A549 (cell line): ENCODE results near the gene RPP25L.

Experiments
- CBX8 ChIP-seq: fragments of 200-600 bp; sonication (generic); IDR thresholded peaks from 2 replicates; pipeline ENCODE4 v1.6.1; 2016
- ESRRA ChIP-seq: fragments of 150-350 bp; IDR thresholded peaks from 2 replicates; pipeline ENCODE4 v1.6.1; 2014; ENCODE audit warnings: mild to moderate bottlenecking, low read length, borderline replicate concordance
- JUN ChIP-seq, 2 experiments: fragments of >200 bp; sonication (Bioruptor Twin); formaldehyde crosslinking; IDR thresholded peaks; 2 replicates in 1 of 2; 3 replicates in 1 of 2; pipeline ENCODE4 v1.6.1; 2016 to 2017
- RFX5 ChIP-seq: fragments of 450-650 bp; IDR thresholded peaks from 2 replicates; pipeline ENCODE4 v1.7.1; 2014; ENCODE audit warnings: antibody characterized with exemption, mild to moderate bottlenecking, moderate library complexity
- SMC3 ChIP-seq: fragments of >200 bp; sonication (Bioruptor Twin); formaldehyde crosslinking; IDR thresholded peaks from 3 replicates; pipeline ENCODE4 v1.6.1; 2018; ENCODE audit warnings: inconsistent platforms
- TF ChIP-seq, protein P1 (sequence below): fragments of >200 bp; sonication (Bioruptor Twin); formaldehyde crosslinking; IDR thresholded peaks from 3 replicates; pipeline ENCODE4 v1.5.1; 2016
- TF ChIP-seq, protein P2 (sequence below): IDR thresholded peaks from 2 replicates; pipeline ENCODE4 v1.6.1; 2012
- TF ChIP-seq, protein P3 (sequence below): fragments of 150-350 bp; IDR thresholded peaks from 2 replicates; pipeline ENCODE4 v1.6.1; 2014; ENCODE audit warnings: low read depth, mild to moderate bottlenecking, low read length

DNA sequence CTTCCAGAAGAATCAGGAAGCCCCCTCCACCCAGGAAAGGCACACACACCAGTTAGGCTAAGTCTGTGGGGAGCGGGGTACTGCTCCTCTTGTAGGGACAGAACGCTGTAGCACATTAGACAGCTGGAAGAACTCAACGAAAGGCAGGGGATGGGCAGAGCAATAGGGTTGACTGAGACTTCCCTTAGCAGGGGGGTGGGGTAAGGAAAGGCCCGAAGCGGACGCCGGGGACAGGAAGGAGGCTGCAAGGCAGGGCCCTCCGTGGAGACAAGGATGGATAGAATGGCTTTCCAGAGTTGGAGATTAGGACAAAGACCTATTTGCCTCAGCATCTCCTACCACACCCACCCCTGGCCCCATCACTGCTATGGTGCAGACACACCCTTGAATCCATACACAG lies 36.7 kb downstream of the RPP25L start:
- TF ChIP-seq, protein P1, sequence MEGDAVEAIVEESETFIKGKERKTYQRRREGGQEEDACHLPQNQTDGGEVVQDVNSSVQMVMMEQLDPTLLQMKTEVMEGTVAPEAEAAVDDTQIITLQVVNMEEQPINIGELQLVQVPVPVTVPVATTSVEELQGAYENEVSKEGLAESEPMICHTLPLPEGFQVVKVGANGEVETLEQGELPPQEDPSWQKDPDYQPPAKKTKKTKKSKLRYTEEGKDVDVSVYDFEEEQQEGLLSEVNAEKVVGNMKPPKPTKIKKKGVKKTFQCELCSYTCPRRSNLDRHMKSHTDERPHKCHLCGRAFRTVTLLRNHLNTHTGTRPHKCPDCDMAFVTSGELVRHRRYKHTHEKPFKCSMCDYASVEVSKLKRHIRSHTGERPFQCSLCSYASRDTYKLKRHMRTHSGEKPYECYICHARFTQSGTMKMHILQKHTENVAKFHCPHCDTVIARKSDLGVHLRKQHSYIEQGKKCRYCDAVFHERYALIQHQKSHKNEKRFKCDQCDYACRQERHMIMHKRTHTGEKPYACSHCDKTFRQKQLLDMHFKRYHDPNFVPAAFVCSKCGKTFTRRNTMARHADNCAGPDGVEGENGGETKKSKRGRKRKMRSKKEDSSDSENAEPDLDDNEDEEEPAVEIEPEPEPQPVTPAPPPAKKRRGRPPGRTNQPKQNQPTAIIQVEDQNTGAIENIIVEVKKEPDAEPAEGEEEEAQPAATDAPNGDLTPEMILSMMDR, result no peak
- TF ChIP-seq, protein P2, sequence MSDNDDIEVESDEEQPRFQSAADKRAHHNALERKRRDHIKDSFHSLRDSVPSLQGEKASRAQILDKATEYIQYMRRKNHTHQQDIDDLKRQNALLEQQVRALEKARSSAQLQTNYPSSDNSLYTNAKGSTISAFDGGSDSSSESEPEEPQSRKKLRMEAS, result no peak
- TF ChIP-seq CBX8 (no peak), SMC3 (no peak), JUN (IDR thresholded peaks at IDR 0.05) (no peak), RFX5 (no peak), ESRRA (no peak)
- TF ChIP-seq, protein P3, sequence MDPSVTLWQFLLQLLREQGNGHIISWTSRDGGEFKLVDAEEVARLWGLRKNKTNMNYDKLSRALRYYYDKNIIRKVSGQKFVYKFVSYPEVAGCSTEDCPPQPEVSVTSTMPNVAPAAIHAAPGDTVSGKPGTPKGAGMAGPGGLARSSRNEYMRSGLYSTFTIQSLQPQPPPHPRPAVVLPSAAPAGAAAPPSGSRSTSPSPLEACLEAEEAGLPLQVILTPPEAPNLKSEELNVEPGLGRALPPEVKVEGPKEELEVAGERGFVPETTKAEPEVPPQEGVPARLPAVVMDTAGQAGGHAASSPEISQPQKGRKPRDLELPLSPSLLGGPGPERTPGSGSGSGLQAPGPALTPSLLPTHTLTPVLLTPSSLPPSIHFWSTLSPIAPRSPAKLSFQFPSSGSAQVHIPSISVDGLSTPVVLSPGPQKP, result no peak
